K562 (cell line): ENCODE measurements around the gene TNIK. TPM values are rescaled to one million over a fixed set of nuclear protein-coding genes. Genes with fewer than 3 reads are reported as not detected.

Experiments used
- ATAC-seq: fragments of 200-7000 bp; cut with Tn5 transposase; 3 replicates; pipeline ENCODE4 v1.9.1; 2020; ENCODE audit warnings: moderate library complexity
- BruUV-seq: library from RNA; stranded (reverse); fragments of 400-500 nt; replicated peaks from 2 replicates; lab custom pipeline; 2021; lab: Mats Ljungman, UMichigan
- CTCF ChIA-PET: fragments of 300-600 bp; formaldehyde crosslinking; extraction: SDS; loops from one replicate; lab custom pipeline; 2021; ENCODE audit warnings: low intra/inter-chr PET ratio; lab: Yijun Ruan, JAX
- POLR2A ChIA-PET: fragments of 300-600, 350-650 bp; sonication (Branson Sonifier 250); formaldehyde crosslinking; extraction: SDS; loops from one replicate; lab custom pipeline; 2021; ENCODE audit warnings: antibody characterized with exemption, inconsistent platforms; lab: Yijun Ruan, JAX
- DNase-seq, 4 experiments: peaks; one replicate each; pipeline versions ENCODE4 v3.0.0 to v3.0.0-alpha.2; 2011 to 2018; ENCODE audit warnings: low spot score in 3 of 4, mixed read lengths in 3 of 4; ENCODE audit errors: extremely low read depth in 1 of 4
- FAIRE-seq: peaks from 2 replicates; lab custom pipeline; 2011; peaks lifted over from hg19 to GRCh38; lab: Jason Lieb, UNC
- H2AFZ ChIP-seq: 2 replicates; pipeline ENCODE4 v1.6.0; 2011; ENCODE audit warnings: low read depth, low read length, control low read depth, inconsistent platforms
- H3K27ac ChIP-seq: fragments of 200-600 bp; 3 replicates; pipeline ENCODE4 v1.8.0; 2011; ENCODE audit warnings: low read depth, mild to moderate bottlenecking, control low read depth, inconsistent platforms, low read length, moderate library complexity, mixed read lengths; ENCODE audit errors: extremely low read depth
- H3K27me3 ChIP-seq, 2 experiments: fragments of 300-600 bp in 1 of 2; 2 replicates in 1 of 2; 3 replicates in 1 of 2; pipeline versions ENCODE4 v1.6.0 to v1.8.0; 2011; ENCODE audit warnings: inconsistent platforms in 2 of 2, low read length in 2 of 2, mild to moderate bottlenecking in 1 of 2, mixed read lengths in 1 of 2, moderate library complexity in 1 of 2; ENCODE audit not compliant: control insufficient read depth in 2 of 2, insufficient read depth in 2 of 2
- H3K36me3 ChIP-seq: fragments of 300-600 bp; 3 replicates; pipeline ENCODE4 v1.8.0; 2011; ENCODE audit warnings: mild to moderate bottlenecking, low read length, inconsistent platforms; ENCODE audit not compliant: control insufficient read depth, insufficient read depth
- H3K4me1 ChIP-seq, 2 experiments: fragments of 200-600 bp in 1 of 2; replicated peaks in 1 of 2; 2 replicates in 1 of 2; 3 replicates in 1 of 2; pipeline versions ENCODE4 v1.5.1 to v1.8.0; 2011; ENCODE audit warnings: inconsistent platforms in 2 of 2, low read length in 2 of 2, mild to moderate bottlenecking in 1 of 2, mixed read lengths in 1 of 2, moderate library complexity in 1 of 2; ENCODE audit not compliant: control insufficient read depth in 2 of 2, insufficient read depth in 2 of 2
- H3K4me2 ChIP-seq: 2 replicates; pipeline ENCODE4 v1.6.1; 2011; ENCODE audit warnings: low read length, control low read depth, inconsistent platforms, mixed read lengths; ENCODE audit not compliant: insufficient read depth
- H3K4me3 ChIP-seq: fragments of 200-600 bp; sonication (generic), shearing (Covaris generic); 2 replicates; pipeline ENCODE4 v1.5.1; 2016; ENCODE audit warnings: control low read depth, inconsistent platforms
- H3K79me2 ChIP-seq: fragments of 200-600 bp; 3 replicates; pipeline ENCODE4 v1.8.0; 2011; ENCODE audit warnings: low read length, inconsistent platforms; ENCODE audit not compliant: control insufficient read depth, insufficient read depth
- H3K9ac ChIP-seq, 2 experiments: 2 replicates each; pipeline versions ENCODE4 v1.6.0 to v1.6.1; 2011; ENCODE audit warnings: low read depth in 2 of 2, low read length in 2 of 2, control low read depth in 1 of 2, inconsistent platforms in 1 of 2, mild to moderate bottlenecking in 1 of 2, mixed read lengths in 1 of 2; ENCODE audit not compliant: insufficient read depth in 1 of 2
- H3K9me1 ChIP-seq: one replicate; pipeline ENCODE4 v1.6.0; 2011; ENCODE audit warnings: inconsistent platforms, mild to moderate bottlenecking, low read length, moderate library complexity; ENCODE audit not compliant: control insufficient read depth, insufficient read depth
- H3K9me3 ChIP-seq: replicated peaks from 2 replicates; pipeline ENCODE4 v1.5.1; 2011; ENCODE audit warnings: low read depth, low read length, inconsistent platforms; ENCODE audit not compliant: control insufficient read depth, insufficient read depth
- H4K20me1 ChIP-seq: replicated peaks from 2 replicates; pipeline ENCODE4 v1.6.1; 2011; ENCODE audit warnings: low read length, inconsistent platforms, mixed read lengths; ENCODE audit not compliant: control insufficient read depth, insufficient read depth
- CHD7 ChIP-seq: fragments of 200-600 bp; sonication (generic); IDR thresholded peaks from one replicate; pipeline ENCODE4 v1.6.1; 2012; ENCODE audit warnings: mild to moderate bottlenecking, low read depth, low read length, inconsistent platforms
- JUNB ChIP-seq: fragments of 450-650 bp; formaldehyde crosslinking; conservative IDR thresholded peaks from 2 replicates; pipeline ENCODE4 v1.4.0; 2020; ENCODE audit warnings: mild to moderate bottlenecking
- MBD1 ChIP-seq: fragments of 250-450 bp; sonication (Bioruptor Pico); IDR thresholded peaks from 2 replicates; pipeline ENCODE4 v1.8.0; 2022; ENCODE audit warnings: inconsistent platforms
- SAFB2 ChIP-seq: fragments of 200-400 bp; formaldehyde crosslinking; IDR thresholded peaks from 2 replicates; pipeline ENCODE4 v1.6.1; 2018; ENCODE audit warnings: borderline replicate concordance, low read length, low read depth, moderate library complexity; ENCODE audit not compliant: severe bottlenecking
- STAT5B ChIP-seq: fragments of 250-450 bp; sonication (Bioruptor Pico); IDR thresholded peaks from 2 replicates; pipeline ENCODE4 v1.8.0; 2021; ENCODE audit warnings: mild to moderate bottlenecking, inconsistent platforms
- WGBS: fragments of 100-300 bp; shearing (Covaris generic); methylation state at CpG from one replicate; pipeline ENCODE4 v1.1.6; 2016; ENCODE audit warnings: low coverage, mixed read lengths; ENCODE audit not compliant: insufficient coverage; ENCODE audit errors: missing lambda C conversion rate; 5-methylcytosine and 5-hydroxymethylcytosine counted together
- in situ Hi-C: fragments of 300-500 bp; cut with MboI; formaldehyde crosslinking; loops from 4 replicates; pipeline ENCODE4 v1.15.0; 2018; ENCODE audit warnings: inconsistent platforms, mixed read lengths
- intact Hi-C: fragments of 100-400 bp; cut with micrococcal nuclease; formaldehyde crosslinking; loops from 2 replicates; pipeline ENCODE4 v1.14.2; 2022
- polyA plus RNA-seq, 8 experiments: library from polyadenylated mRNA; depleted of rRNA in 4 of 8; stranded (reverse) in 5 of 8; unstranded in 3 of 8; fragments of >200 nt; fragmentation: Nextera tagmentation in 2 of 8; fragmentation: Illumina TruSeq in 1 of 8; extraction: Ambion mirVana in 2 of 8; extraction: Trizol in 1 of 8; gene quantifications; 2 replicates each; pipeline versions ENCODE4 v1.2.1 to v1.2.3, GENCODE V29; 2011 to 2014; ENCODE audit warnings: inconsistent platforms in 1 of 8, missing spikeins in 1 of 8
- total RNA-seq, 7 experiments: library from RNA; depleted of rRNA in 6 of 7; stranded (reverse); fragments of >200 nt in 6 of 7; fragmentation: Illumina TruSeq in 2 of 7; extraction: Trizol in 2 of 7; gene quantifications; 2 replicates each; pipeline versions ENCODE4 v1.2.1 to v1.2.3, GENCODE V29; 2011 to 2021; ENCODE audit warnings: low replicate concordance in 1 of 7

Gene TNIK
- total and polyA plus RNA-seq, 9 of the 15 experiments (the other 6 are each of a cell fraction or from before 2014, with no cell fraction given): 6.6 to 39.0 (median 24.7) TPM

- no peak for TF ChIP-seq SAFB2
These were observed 44.2 kb upstream of the TNIK start (continued) for GRCh38 chr3:171504376-171504775.

- peak; percentile 67 for ATAC-seq
- FAIRE-seq: no peak
- DNase-seq: peak in 2 of 4 experiments; percentile 23 to 33
- Histone ChIP-seq H3K36me3 (no peaks in the 10 kb centered on the region; the same call in 2 of the 3 replicates), H3K9me3 (peaks cover 4% of the 10 kb centered on the region; the same call in 1 of the 2 replicates), H3K27ac (no peak overlapping the region), H2AFZ (0 out of 2 replicates have a peak overlapping the region, but pooled peaks have one; percentile 35), H3K79me2 (no peaks in the 10 kb centered on the region), H3K9me1 (no peaks in the 10 kb centered on the region), H4K20me1 (no peaks in the 10 kb centered on the region), H3K4me3 (no peak overlapping the region), H3K4me2 (no peak overlapping the region), H3K4me1 (peaks cover 0 to 11% of the 10 kb centered on the region in 2 experiments; a peak in 2 of 5 replicates), H3K9ac (no peak overlapping the region), H3K27me3 (no peaks in the 10 kb centered on the region)
- CTCF ChIA-PET: no interaction called here
- POLR2A ChIA-PET: no interaction called here
- in situ Hi-C loops: no loop called here
- intact Hi-C loops: no loop called here
- BruUV-seq: no TSS peak
- 5% methylated on average over 1 of the region's 1 CpG for WGBS
- TF ChIP-seq MBD1: no peak
- TF ChIP-seq CHD7: no peak
- TF ChIP-seq JUNB: no peak
- TF ChIP-seq STAT5B (CRISPR knock-in tag): no peak
These were observed 43.6 kb upstream of the TNIK start for GRCh38 chr3:171503817-171504216.
